Neural cell (in vitro differentiated cells): ENCODE data around the gene ITPK1. TPM values are rescaled to one million over a fixed set of nuclear protein-coding genes. Genes with fewer than 3 reads are reported as not detected.

Experiments used
- H2AFZ ChIP-seq: fragments of 200-600, 300-800 bp; sonication (generic), shearing (Covaris generic); 2 replicates; pipeline ENCODE4 v1.6.0; 2014; ENCODE audit warnings: low read depth, mild to moderate bottlenecking, antibody characterized with exemption, low read length, moderate library complexity
- H3F3A ChIP-seq: fragments of 200-600 bp; shearing (Covaris generic); 2 replicates; pipeline ENCODE4 v1.6.1; 2016; ENCODE audit warnings: mild to moderate bottlenecking, moderate library complexity, mixed read lengths, antibody characterized with exemption, low read length; ENCODE audit not compliant: insufficient read depth, poor library complexity, severe bottlenecking
- H3K27ac ChIP-seq: fragments of 200-600, 300-800 bp; sonication (generic), shearing (Covaris generic); 2 replicates; pipeline ENCODE4 v1.5.1; 2014; ENCODE audit warnings: mild to moderate bottlenecking, low read length, moderate library complexity
- H3K27me3 ChIP-seq: fragments of 300-800, 200-600 bp; sonication (generic), shearing (Covaris generic); 2 replicates; pipeline ENCODE4 v1.6.0; 2014; ENCODE audit warnings: mild to moderate bottlenecking, low read depth, low read length, moderate library complexity; ENCODE audit not compliant: insufficient read depth
- H3K36me3 ChIP-seq: fragments of 300-800, 200-600 bp; sonication (generic), shearing (Covaris generic); 2 replicates; pipeline ENCODE4 v1.5.1; 2014; ENCODE audit warnings: mild to moderate bottlenecking, antibody characterized with exemption, low read length, moderate library complexity; ENCODE audit not compliant: insufficient read depth
- H3K4me2 ChIP-seq: fragments of 300-800, 200-600 bp; sonication (generic), shearing (Covaris generic); 2 replicates; pipeline ENCODE4 v1.6.0; 2014; ENCODE audit warnings: mild to moderate bottlenecking, low read length
- H3K4me3 ChIP-seq: fragments of 300-800, 200-600 bp; sonication (generic), shearing (Covaris generic); 2 replicates; pipeline ENCODE4 v1.5.1; 2014; ENCODE audit warnings: mild to moderate bottlenecking, low read length, moderate library complexity
- H3K79me2 ChIP-seq: fragments of 200-600 bp; shearing (Covaris generic); replicated peaks from 2 replicates; pipeline ENCODE4 v1.6.0; 2014; ENCODE audit warnings: mild to moderate bottlenecking, low read length, moderate library complexity; ENCODE audit not compliant: insufficient read depth
- H3K9ac ChIP-seq: fragments of 300-800, 200-600 bp; sonication (generic), shearing (Covaris generic); 2 replicates; pipeline ENCODE4 v1.6.1; 2016; ENCODE audit warnings: mild to moderate bottlenecking, low read length, mixed read lengths
- H3K9me2 ChIP-seq: fragments of 200-600 bp; shearing (Covaris generic); 2 replicates; pipeline ENCODE4 v1.6.1; 2016; ENCODE audit warnings: mild to moderate bottlenecking, low read length, mixed read lengths; ENCODE audit not compliant: insufficient read depth
- H3K9me3 ChIP-seq: fragments of 200-600, 300-800 bp; sonication (generic), shearing (Covaris generic); 2 replicates; pipeline ENCODE4 v1.6.1; 2016; ENCODE audit warnings: mild to moderate bottlenecking, mixed run types, low read length, moderate library complexity, mixed read lengths
- H4K20me1 ChIP-seq: fragments of 200-600 bp; shearing (Covaris generic); 2 replicates; pipeline ENCODE4 v1.6.1; 2016; ENCODE audit warnings: mild to moderate bottlenecking, mixed run types; ENCODE audit not compliant: insufficient read depth
- CTCF ChIP-seq: fragments of 450-650 bp; IDR thresholded peaks from 2 replicates; pipeline ENCODE4 v1.5.1; 2014; ENCODE audit warnings: antibody characterized with exemption, mild to moderate bottlenecking, moderate library complexity; ENCODE audit not compliant: poor library complexity, severe bottlenecking
- EP300 ChIP-seq: fragments of 450-650 bp; conservative IDR thresholded peaks from 2 replicates; pipeline ENCODE4 v1.6.1; 2014; ENCODE audit warnings: antibody characterized with exemption, mild to moderate bottlenecking, moderate library complexity; ENCODE audit not compliant: poor library complexity, severe bottlenecking
- EZH2 ChIP-seq: fragments of 200-600, 300-800 bp; shearing (Covaris generic), sonication (generic); IDR thresholded peaks from 2 replicates; pipeline ENCODE4 v1.6.1; 2014; ENCODE audit warnings: antibody characterized with exemption, low read length, borderline replicate concordance, mild to moderate bottlenecking; ENCODE audit not compliant: insufficient read depth, poor library complexity, severe bottlenecking
- MXI1 ChIP-seq: fragments of 450-650 bp; conservative IDR thresholded peaks from 2 replicates; pipeline ENCODE4 v1.6.1; 2014; ENCODE audit warnings: antibody characterized with exemption, mild to moderate bottlenecking; ENCODE audit not compliant: poor library complexity, severe bottlenecking
- POLR2AphosphoS5 ChIP-seq: IDR thresholded peaks from 2 replicates; pipeline ENCODE4 v1.6.1; 2012
- RAD21 ChIP-seq: fragments of 450-650 bp; conservative IDR thresholded peaks from 2 replicates; pipeline ENCODE4 v1.6.1; 2014; ENCODE audit warnings: antibody characterized with exemption, mild to moderate bottlenecking, moderate library complexity
- SMC3 ChIP-seq: fragments of 450-650 bp; conservative IDR thresholded peaks from 2 replicates; pipeline ENCODE4 v1.6.1; 2014; ENCODE audit warnings: antibody characterized with exemption, mild to moderate bottlenecking, moderate library complexity; ENCODE audit not compliant: poor library complexity
- TAF1 ChIP-seq: IDR thresholded peaks from 2 replicates; pipeline ENCODE4 v1.6.1; 2012; ENCODE audit warnings: low read depth
- polyA plus RNA-seq: library from polyadenylated mRNA; depleted of rRNA; stranded (reverse); fragments of >200 nt; gene quantifications from 2 replicates; pipeline ENCODE4 v1.2.3, GENCODE V29; 2014
- TF ChIP-seq, protein P1 (sequence below): IDR thresholded peaks from 2 replicates; pipeline ENCODE4 v1.6.1; 2012; ENCODE audit warnings: borderline replicate concordance

Gene ITPK1
- polyA plus RNA-seq, 1 donor from 2014 or later: 65.0 TPM

DNA sequence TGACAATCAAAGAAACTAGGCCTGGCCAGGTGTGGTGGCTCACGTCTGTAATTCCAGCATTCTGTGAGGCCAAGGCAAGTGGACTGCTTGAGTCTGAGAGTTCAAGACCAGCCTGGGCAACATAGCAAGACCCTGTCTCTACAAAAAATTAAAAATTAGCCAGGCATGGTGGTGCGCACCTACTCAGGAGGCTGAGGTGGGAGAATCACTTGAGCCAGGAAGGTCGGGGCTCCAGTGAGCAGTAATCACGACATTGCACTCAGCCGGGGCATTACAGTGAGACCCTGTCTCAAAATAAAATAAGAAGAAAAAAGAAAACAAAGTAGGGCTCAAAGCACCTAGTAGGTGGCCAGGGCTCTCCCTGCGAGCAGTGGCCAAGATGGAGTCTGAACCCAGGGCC is 113.7 kb downstream of the ITPK1 start:
- no peak overlapping the region for H3K4me2 ChIP-seq
- no peaks in the 10 kb centered on the region for H3K36me3 ChIP-seq
- no peak overlapping the region for H3K27ac ChIP-seq

GRCh38 chr14:92998946-92999345 is 116.8 kb downstream of the ITPK1 start:
- no peak overlapping the region for H3K27ac ChIP-seq
- no peak overlapping the region for H2AFZ ChIP-seq

More for the DNA sequence above, 113.7 kb downstream of the ITPK1 start:
- no peak overlapping the region for H2AFZ ChIP-seq
- H4K20me1 ChIP-seq: no peaks in the 10 kb centered on the region
- H3K9me2 ChIP-seq: no peaks in the 10 kb centered on the region
- H3K27me3 ChIP-seq: no peaks in the 10 kb centered on the region
- no peaks in the 10 kb centered on the region for H3K9me3 ChIP-seq
- H3K4me3 ChIP-seq: no peak overlapping the region
- H3K9ac ChIP-seq: no peak overlapping the region
- no peak for TF ChIP-seq EZH2
- TF ChIP-seq SMC3: no peak
- TF ChIP-seq, protein P1, sequence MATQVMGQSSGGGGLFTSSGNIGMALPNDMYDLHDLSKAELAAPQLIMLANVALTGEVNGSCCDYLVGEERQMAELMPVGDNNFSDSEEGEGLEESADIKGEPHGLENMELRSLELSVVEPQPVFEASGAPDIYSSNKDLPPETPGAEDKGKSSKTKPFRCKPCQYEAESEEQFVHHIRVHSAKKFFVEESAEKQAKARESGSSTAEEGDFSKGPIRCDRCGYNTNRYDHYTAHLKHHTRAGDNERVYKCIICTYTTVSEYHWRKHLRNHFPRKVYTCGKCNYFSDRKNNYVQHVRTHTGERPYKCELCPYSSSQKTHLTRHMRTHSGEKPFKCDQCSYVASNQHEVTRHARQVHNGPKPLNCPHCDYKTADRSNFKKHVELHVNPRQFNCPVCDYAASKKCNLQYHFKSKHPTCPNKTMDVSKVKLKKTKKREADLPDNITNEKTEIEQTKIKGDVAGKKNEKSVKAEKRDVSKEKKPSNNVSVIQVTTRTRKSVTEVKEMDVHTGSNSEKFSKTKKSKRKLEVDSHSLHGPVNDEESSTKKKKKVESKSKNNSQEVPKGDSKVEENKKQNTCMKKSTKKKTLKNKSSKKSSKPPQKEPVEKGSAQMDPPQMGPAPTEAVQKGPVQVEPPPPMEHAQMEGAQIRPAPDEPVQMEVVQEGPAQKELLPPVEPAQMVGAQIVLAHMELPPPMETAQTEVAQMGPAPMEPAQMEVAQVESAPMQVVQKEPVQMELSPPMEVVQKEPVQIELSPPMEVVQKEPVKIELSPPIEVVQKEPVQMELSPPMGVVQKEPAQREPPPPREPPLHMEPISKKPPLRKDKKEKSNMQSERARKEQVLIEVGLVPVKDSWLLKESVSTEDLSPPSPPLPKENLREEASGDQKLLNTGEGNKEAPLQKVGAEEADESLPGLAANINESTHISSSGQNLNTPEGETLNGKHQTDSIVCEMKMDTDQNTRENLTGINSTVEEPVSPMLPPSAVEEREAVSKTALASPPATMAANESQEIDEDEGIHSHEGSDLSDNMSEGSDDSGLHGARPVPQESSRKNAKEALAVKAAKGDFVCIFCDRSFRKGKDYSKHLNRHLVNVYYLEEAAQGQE: no peak
- no peak for TF ChIP-seq EP300
- no peaks in the 10 kb centered on the region for H3K79me2 ChIP-seq
- H3F3A ChIP-seq: peaks cover 3% of the 10 kb centered on the region

More at GRCh38 chr14:92998946-92999345, 116.8 kb downstream of the ITPK1 start:
- no peaks in the 10 kb centered on the region for H3K36me3 ChIP-seq
- H3K4me2 ChIP-seq: no peak overlapping the region
- no peak for TF ChIP-seq SMC3
- TF ChIP-seq RAD21: no peak
- no peak for TF ChIP-seq MXI1
- no peak for TF ChIP-seq EP300
- TF ChIP-seq EZH2: no peak
- TF ChIP-seq POLR2AphosphoS5: no peak
- TF ChIP-seq TAF1: no peak
- TF ChIP-seq CTCF: no peak
- TF ChIP-seq, protein P1: no peak
- no peaks in the 10 kb centered on the region for H3K27me3 ChIP-seq
- H3K79me2 ChIP-seq: no peaks in the 10 kb centered on the region
- no peaks in the 10 kb centered on the region for H3K9me2 ChIP-seq
- no peak overlapping the region for H3K4me3 ChIP-seq
- no peaks in the 10 kb centered on the region for H3F3A ChIP-seq
- H4K20me1 ChIP-seq: no peaks in the 10 kb centered on the region
- H3K9me3 ChIP-seq: no peaks in the 10 kb centered on the region
- no peak overlapping the region for H3K9ac ChIP-seq
